Activated CD8-positive, alpha-beta memory T cell treated with anti-CD3 and anti-CD28 coated beads, Interleukin-2, amount 50 U/mL, for 4 hours (primary cell): Measurements from ENCODE around the gene BBIP1.
"Not testable (repeated sequence)": the region's sequence is repeated elsewhere in the genome, so short reads cannot be mapped to it uniquely, and the experiment has no call there.

Experiments
- DNase-seq: peaks from one replicate; pipeline ENCODE4 v3.0.0-alpha.2; 2020

BBIP1 gene

DNA sequence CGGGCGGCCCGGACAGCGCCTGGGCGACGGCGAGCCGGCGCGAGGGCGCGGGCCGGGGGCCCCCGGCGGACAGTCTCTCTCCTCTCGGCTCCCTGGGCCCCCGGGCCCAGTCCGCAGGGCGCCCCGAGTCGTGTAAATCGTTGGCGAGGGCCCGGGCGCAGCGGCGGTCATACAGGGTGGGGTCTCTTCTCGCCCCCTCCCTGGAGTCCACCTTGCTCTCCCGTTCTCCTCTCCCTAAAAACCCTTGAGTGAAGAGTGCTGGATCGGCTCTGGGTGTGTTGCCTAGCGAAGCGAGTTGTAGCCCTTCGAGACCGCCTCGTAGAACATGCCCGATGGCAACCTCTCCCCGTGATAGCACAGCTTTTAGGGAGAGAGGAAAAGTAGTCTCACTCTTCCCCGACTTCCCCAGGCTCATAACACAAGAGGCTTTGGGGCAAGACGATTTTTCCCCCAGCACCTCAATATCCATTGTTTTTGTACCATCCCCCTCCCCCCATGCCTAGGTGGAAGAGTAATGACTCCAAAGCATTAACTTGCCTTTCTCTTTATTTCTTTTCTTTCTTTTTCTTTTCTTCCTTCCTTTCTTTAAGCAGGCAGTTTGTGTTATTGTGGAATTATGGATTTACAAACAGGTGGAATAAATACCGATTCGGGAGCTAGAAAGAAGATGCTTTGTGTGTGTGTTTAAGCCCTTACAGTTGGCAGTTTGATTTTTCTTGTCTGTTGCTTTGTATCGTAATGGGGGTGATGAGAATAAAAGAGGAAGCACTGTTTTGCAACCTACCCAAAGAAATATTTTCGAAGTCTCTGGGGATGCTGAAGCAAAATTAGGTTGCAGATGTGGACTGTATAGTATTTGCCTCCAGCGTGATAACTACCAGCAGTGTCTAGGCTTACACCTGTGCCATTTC lies 1.2 kb upstream of the BBIP1 start:
- DNase-seq = peak; percentile 19

DNA sequence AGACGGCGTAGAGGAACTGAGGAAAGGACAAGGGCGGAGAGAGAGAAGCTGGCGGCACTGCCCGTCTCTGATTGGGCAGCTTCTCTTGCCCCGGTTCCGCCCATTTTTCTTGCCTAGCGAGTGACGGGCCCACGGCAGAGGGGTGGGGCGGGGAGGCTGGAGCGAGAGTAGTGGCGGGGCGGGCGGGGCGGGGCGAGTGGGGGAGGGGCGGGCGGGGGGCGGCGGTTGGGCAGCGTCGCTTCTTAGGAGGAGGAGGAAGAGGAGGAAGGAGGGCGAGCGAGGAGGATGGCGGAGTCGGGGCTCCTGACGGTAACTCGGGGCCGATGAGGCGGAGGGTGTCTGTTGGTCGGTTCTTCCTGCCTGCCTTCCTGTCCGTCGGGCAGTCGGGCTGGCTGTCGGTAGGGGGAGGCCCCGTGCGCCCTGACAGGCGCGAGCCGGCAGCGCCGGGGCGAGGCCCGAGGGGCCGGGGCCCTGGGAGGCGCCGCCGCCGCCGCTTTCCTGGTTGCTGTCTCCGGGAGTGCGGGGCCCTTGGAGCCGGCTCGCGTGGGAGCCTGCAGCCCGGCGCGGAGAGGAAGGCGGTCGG lies 460 bp upstream of the BBIP1 start, which contains the start of gene SHOC2:
TSS of gene SHOC2 (plus strand) at position 256 of the 583 bp plus-strand sequence. CDS start 44,755 bp downstream, outside the sequence.
- no peak for DNase-seq

- peak; percentile 84 for DNase-seq
Observed at GRCh38 chr10:110918269-110918642, 724 bp downstream of the BBIP1 start.

GRCh38 chr10:110916554-110917346 lies 2.2 kb downstream of the BBIP1 start:
- no peak for DNase-seq

DNA sequence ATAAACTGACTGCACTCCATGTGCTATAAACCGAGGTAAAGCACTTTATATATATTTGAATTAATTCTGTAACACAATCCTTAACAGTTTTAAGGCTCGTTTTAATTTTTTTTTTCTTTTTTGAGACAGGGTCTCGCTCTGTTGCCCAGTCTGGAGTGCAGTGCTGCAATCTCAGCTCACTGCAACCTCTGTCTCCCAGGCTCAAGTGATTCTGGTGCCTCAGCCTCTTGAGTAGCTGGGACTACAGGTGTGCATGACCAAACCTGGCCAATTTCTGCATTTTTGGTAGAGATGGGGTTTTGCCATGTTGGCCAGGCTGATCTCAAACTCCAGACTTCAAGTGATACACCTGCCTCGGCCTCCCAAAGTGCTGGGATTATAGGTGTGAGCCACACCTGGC lies 3.4 kb downstream of the BBIP1 start:
- DNase-seq = not testable (repeated sequence)

DNA sequence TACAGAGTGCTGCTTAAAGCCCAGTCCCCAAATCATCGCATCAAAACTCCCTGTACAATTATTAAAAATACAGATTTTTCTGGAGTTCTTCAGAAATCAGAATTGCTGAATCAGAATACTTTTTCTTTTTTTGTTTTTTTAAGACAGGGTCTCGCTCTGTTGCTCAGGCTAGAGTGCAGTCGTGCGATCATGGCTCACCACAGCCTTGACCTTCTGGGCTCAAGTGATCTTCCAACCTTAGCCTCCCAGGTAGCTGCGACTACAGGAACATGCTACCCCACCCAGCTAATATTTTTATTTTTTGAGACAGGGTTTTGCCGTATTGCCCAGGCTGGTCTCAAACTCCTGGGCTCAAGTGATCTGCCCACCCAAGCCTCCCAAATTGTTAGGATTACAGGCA lies 3.9 kb downstream of the BBIP1 start:
- DNase-seq = no peak

- DNase-seq = no peak
Observed at GRCh38 chr10:110914431-110914830, 4.5 kb downstream of the BBIP1 start.

DNA sequence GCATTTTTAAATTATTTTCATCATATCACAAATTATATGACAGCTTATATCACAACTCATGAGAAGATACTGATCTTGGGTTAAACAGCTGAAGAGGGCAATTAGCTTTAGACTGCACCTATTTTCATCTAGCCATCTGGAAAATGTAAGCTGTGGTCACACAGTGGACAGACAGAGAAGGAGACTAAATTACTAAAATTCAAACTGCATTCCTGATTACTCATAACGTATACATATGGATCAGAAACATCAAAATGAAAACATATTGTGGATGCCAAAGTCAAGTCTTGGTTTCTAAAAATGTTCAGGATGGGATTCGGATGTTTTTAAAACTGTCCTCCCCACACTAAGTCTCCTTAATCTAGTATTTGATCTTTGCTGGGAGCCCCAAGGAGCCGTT lies 6.6 kb downstream of the BBIP1 start:
- DNase-seq = no peak

DNA sequence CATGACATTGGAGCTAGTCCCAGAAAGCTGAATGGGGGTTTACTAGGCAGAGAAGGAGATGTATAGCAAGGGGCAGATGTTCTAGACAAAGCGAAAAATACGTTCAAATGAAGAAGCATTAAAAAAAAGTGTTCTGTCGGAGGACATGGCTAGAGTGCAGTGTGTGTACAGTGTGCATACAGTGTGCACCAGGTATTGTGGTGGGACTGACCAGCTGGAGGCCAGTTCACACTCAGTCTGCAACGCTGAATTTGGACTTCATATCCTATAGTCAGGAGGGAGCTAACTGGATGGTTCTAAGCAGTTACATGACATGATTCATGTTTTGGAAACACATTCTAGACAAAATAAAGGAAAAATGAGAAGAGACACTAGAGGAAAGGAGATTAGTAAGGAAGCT lies 8.8 kb downstream of the BBIP1 start:
- no peak for DNase-seq

GRCh38 chr10:110903280-110904278 lies 15.4 kb downstream of the BBIP1 start:
- DNase-seq = no peak

DNA sequence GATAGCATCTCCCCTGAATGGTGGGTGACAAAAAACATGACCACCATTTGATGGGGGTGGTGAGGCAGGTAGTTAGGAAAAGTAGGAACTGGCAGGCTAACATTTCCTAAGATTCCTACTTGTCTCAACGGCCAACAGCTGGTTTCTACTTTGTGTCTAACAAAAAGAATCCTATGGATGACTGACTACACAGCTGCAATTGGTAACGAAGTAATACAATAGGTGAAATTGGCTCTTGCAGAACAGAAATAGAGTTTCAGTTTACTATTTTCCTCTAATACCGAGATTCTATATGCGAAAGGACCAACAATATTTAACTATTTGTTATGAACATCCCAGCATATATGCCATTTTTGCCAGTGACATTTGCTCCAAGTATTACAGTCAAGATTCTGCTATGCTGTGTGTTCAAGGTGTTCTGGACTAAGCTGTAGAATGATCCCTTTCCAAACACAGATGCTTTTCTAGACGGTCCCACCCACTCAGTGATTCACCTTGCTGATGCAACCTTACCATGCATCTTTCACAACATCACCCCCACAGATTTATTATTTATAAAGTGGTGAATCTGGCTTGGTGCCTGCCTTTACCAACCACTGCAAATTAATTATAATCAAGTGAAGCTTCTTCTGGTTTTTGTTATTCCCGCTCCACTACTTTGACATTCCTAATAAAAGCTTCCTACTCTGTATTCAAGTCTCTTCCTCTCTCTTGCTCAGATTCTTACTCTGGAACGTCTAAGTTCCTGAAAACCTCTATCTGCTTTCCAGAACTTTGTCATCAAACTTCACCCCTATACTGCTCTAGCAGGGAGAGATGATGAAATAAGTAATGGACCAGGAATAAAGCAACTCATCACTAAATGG lies 16.8 kb downstream of the BBIP1 start:
- DNase-seq = peak; percentile 50

DNA sequence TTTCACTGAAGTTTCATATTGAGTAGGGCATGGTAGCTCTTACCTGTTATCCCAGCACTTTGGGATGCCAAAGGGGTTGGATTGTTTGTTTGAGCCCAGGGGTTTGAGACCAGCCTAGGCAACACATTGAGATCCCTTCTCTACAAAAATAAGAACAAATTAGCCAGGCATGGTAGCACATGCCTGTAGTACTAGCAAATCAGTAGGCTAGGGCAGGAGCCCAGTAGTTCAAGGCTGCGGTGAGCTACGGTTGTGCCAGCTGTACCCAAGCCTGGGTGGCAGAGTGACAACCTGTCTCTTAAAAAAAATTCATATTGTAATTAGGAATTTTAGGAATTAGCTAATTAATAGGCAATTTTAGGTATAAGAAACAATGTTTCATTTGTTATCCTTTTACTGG lies 18.0 kb downstream of the BBIP1 start:
- no peak for DNase-seq

DNA sequence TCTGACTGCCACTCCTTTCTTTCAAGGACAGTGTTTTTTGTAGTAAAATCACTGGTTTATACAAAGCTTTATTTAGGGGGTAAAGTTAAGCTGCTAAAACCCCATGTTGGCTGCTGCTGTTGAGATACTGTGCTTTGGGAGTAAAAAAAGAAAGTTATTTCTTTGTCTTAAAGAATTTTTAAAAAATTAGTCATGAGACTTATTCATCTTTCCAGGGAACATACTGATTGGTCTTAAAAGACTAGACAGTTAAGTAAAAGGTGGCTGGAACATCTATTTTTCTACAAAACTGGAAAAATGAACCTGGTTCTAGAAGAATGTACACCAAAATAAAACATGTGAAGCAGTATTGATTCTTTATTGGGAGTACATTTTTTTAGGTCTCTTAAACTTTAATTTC lies 20.6 kb downstream of the BBIP1 start:
- DNase-seq = no peak

DNA sequence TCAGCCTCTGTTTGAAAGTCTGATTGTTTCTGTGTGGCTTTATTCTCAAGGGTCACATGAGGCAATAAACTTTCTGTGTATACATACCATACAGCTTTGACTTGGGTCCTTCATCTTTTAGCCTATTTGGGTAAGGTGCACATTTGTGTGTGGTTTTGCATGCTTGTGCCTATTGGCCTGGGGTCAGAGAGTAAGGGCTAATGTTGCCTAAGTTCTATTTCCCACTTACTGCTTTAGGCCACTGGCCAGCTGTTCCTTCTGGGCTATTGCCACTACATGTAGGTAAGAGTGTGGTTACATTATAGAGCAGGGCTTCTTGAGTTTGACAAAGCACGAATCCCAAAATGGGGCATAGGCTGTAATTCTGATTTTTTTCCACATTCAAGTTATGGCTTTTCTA lies 21.8 kb downstream of the BBIP1 start:
- DNase-seq = no peak

DNA sequence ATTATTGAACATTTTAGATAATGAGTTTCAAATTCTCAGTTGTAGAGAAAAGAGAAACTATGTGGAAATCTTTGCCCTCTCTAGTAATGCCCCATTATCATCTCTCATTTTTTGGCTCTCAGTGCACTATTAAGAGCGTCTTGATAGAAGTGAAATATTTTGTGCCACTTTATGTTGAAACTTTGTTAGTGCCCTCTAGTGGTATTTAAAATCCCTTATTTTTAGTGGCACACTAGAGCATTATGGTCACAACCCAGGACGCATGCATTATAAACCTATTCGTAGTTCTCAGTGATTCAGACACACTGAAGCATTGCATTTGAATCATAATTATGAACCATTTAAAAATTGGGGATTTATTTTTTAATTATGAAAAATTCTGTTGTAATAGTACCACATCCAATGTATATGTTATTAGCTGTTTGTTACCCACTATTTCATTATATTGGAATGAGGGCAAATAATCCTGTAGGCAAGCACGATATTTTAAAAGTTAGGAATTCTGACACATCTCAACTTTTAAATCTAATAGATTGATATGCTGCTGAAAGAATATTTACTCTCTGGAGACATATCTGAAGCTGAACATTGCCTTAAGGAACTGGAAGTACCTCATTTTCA lies 25.3 kb downstream of the BBIP1 start:
- DNase-seq = no peak

GRCh38 chr10:110892602-110893288 lies 26.2 kb downstream of the BBIP1 start:
- no peak for DNase-seq

GRCh38 chr10:110887560-110887959 lies 31.4 kb downstream of the BBIP1 start:
- no peak for DNase-seq

GRCh38 chr10:110885932-110886674 lies 32.9 kb downstream of the BBIP1 start:
- no peak for DNase-seq

GRCh38 chr10:110883924-110884323 lies 35.1 kb downstream of the BBIP1 start:
- DNase-seq = no peak
